ENCODE results near the gene RND3.

GRCh38 chr2:150526006-150526405 is 38.5 kb upstream of the RND3 start:
- no peak for TF ChIP-seq ESRRA (IDR thresholded peaks at IDR 0.05; ENCODE audit: borderline replicate concordance, low read depth)
- no peak for TF ChIP-seq CTCF (IDR thresholded peaks at IDR 0.05 in 2 of 3, conservative IDR thresholded peaks at IDR 0.05 in 1 of 3; ENCODE audit: insufficient read depth in 2 of 3, low read depth in 1 of 3, low read length in 3 of 3)
- TF ChIP-seq ILF3 (IDR thresholded peaks at IDR 0.05; ENCODE audit: borderline replicate concordance) = no peak
- no peak for TF ChIP-seq ZHX1 (conservative IDR thresholded peaks at IDR 0.05; ENCODE audit: low read length)
- no peak for TF ChIP-seq PRDM10 (IDR thresholded peaks at IDR 0.05; ENCODE audit: partially characterized antibody)
- no peak for TF ChIP-seq POLR2A (conservative IDR thresholded peaks at IDR 0.05)
- TF ChIP-seq FOXJ2 (tag; IDR thresholded peaks at IDR 0.05) = no peak
- TF ChIP-seq ZBED1 (IDR thresholded peaks at IDR 0.05) = no peak
